GM21423 (cell line): Measurements from ENCODE around the gene MROH2A.

Experiments
- ATAC-seq: cut with Tn5 transposase; IDR thresholded peaks from one replicate; pipeline ENCODE4 v1.9.1; 2021; ENCODE audit warnings: mild to moderate bottlenecking, moderate library complexity; ENCODE audit not compliant: unreplicated experiment

MROH2A gene

DNA sequence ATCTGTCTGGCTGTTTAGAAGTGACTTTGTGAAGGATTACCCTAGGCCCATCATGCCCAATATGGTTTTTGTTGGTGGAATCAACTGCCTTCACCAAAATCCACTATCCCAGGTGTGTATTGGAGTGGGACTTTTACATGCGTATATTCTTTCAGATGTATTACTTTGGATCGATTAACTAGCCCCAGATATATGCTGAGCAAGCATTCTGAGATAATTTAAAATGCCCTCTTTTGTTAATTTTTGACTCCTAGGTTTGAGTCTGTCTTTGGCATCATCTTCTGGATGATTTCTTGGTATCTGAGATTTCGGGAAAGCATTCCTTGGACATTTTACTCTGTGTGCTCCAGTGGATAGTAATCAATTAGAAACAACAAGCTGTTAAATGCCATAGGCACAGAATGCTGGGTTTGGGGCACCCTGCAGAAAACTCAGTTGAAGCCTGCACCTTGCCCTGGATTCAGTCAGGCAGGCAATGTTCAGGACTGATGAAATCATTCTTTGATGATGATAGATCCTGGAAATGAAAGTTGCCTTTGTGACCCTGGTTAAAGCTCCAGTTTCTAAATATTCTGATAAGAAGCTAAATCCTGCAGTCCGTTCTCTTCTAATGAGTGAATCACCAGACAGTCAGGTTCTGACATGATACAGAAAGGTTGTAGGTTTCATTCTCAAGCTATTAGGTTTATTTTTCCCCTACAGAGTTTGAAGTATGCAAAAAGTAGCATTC, 16.9 kb upstream of the MROH2A start:
- no peak for ATAC-seq

GRCh38 chr2:233764264-233764663, 13.9 kb upstream of the MROH2A start:
- no peak for ATAC-seq

GRCh38 chr2:233764761-233765160, 13.4 kb upstream of the MROH2A start:
- no peak for ATAC-seq

- no peak for ATAC-seq
These were observed 11.7 kb upstream of the MROH2A start for GRCh38 chr2:233766416-233766815.

- no peak for ATAC-seq
These were observed 10.1 kb upstream of the MROH2A start for GRCh38 chr2:233768076-233768475.

- ATAC-seq: no peak
These were observed 8.9 kb upstream of the MROH2A start for GRCh38 chr2:233769260-233769659.

GRCh38 chr2:233772153-233772552, 6.0 kb upstream of the MROH2A start:
- ATAC-seq: no peak

DNA sequence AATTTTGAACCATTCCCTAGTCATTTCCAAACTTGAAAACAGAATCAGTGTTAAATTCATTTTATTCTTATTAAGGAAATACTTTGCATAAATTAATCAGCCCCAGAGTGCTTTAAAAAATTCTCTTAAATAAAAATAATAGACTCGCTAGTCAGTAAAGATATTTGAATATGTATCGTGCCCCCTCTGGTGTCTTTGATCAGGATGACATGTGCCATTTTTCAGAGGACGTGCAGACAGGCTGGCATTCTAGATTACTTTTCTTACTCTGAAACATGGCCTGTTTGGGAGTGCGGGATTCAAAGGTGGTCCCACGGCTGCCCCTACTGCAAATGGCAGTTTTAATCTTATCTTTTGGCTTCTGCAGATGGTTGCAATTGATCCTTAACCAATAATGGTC, 5.5 kb upstream of the MROH2A start:
- no peak for ATAC-seq

- ATAC-seq: no peak
These were observed 4.3 kb upstream of the MROH2A start for GRCh38 chr2:233773854-233774253.

GRCh38 chr2:233775414-233775813, 2.7 kb upstream of the MROH2A start:
- ATAC-seq: no peak

- ATAC-seq: no peak
These were observed 1.6 kb downstream of the MROH2A start for GRCh38 chr2:233779722-233780121.

GRCh38 chr2:233780771-233781170, 2.6 kb downstream of the MROH2A start:
- ATAC-seq: no peak

DNA sequence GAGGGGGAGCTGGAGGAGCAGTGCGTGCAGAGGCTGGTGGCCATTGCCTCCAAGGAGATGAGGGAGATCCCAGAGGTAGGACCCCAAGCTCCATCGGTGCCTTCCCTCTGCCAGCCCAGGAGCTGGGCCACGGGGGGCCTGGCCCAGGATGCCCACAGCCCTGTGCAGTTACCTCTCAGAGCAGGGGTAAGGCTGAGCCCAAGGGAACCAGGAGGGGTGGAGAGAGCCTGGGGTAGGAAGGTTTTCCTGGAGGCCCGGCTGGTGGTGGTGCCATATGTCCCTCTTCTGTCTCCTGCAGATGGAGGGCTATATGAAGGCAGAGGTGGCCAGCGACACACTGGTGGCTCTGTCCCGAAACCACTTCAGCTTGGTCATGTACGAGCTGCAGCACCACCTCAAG, 11.4 kb downstream of the MROH2A start:
- ATAC-seq: no peak

DNA sequence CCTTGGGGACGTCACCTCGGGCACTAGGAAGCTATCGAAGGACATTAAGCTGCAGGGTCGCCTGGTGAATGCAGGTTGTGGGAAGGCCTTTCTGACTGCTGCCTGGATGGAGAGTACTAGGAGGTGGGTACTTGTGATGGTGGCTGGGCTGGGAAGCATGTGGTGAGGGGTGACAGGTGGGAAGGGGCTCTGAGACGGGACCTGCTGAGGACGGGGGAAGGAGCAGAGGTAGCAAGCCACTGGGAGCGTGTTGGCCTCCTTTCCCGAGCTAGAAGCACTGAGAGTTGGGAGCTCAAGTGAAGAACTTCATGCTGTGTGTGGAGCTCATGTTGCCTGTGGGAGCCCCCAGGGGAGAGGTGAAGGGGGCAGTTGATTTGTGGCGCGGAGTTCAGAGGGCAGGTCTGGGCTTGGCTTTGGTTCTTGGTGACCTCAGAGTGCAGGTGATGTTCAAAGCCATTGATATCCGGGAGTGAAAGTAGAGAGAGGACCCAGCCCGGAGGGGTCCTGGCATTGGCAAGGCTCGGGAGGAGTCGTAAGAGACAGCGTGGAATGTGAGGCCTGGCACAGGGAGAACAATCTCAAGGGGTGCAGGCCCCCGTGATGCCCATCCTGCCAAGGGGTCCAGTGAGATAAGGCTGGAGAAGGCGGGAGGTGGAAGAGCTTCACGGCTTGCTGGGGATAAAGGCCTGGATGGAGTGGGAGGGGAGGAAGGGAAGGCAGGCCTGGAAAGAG, 13.2 kb downstream of the MROH2A start:
- no peak for ATAC-seq

- no peak for ATAC-seq
These were observed 13.8 kb downstream of the MROH2A start for GRCh38 chr2:233791883-233792329.

DNA sequence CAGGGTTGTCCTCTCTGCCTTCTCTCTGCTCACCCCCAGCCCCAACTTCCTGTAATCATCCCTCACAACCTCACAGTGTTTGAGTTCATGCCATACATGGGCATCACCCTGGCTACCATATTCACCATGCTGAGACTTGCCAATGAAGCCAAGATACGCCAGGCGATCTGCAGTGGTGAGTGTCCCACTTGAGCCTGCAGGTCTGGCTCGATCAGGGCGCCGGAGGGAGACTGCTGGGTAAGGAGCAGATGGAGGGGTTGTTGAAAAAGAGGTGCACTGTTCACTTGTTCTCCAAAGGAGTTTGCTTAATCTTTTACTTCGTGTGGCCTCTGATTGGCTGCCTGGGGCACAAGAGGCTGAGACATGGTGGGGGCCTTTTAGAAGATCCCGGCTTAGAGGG, 14.6 kb downstream of the MROH2A start:
- no peak for ATAC-seq

DNA sequence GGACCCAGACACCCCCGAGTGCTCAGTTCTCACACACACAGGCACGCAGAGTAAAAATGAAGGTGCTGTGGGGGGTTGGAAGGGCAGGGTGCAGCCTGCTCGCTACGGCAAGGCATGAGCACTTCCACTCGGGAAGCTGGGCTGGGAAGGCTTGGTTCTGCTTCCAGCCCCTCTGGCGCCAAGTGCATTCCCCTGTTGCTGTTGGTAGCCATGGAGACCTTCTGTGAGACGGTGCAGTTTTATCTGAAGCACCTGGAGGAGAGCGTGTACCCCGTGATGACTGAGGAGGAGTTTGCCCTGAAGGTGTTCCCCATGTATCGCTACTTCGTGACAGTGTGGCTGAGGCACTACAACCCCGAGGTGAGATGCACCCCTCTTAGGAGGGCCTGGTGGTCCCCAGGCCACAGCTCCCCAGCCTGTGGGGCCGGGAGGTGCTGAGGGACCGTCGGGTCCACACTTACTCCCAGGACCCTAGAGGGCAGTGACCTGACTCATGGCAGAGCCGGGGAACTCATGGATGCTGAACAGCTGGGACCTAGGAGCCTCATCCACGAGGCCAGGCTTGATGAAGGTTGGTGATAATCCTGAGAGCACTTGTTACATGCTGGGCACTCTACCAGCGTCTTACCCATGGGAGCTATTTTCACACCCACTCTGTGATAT, 15.5 kb downstream of the MROH2A start:
- no peak for ATAC-seq

DNA sequence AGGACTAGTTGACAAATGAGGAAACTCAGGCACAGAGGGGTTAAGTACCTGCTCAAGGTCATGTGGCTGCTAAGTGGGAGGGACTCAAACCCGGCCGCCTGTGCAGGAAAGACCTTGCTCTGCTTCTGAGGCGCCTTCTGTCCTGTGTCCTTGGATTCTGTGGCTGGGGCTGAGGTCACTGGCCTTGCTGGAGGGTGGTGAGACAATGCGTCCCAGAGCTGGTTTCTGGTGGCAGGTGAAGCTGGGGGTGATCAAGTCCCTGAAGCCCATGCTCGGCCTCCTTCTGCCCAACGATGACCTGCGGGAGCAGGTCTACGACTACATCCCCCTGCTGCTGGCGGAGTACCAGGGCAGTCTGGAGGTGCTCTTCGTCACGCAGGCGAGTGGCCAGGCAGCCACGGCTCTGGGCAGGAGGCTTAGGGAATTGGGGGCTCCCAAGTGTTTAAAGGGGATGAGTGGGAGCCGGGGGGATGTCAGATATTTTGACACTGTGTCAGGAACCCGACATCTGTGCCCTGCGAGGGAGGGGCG, 16.1 kb downstream of the MROH2A start:
- ATAC-seq: no peak

- ATAC-seq: no peak
These were observed 17.6 kb downstream of the MROH2A start for GRCh38 chr2:233795735-233796171.

DNA sequence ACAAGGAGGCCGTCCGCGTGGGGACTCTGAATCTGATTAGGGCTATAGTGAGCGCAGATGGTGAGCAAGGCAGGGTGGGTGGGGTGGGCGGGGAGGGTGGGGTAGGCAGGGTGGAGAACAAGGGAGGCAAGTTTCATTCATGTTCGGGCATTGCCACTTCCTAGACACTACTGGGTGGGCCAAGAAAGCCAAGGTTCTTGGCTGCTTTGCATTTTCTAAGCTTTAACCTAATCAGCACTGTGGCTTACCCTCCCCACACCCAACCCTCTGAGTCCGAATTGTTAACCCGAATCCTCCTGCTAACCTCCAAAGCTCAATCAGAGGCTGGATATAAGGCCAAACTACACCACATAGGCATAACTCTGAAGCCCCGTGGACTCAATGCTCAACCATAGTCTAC, 18.1 kb downstream of the MROH2A start:
- ATAC-seq: no peak

- no peak for ATAC-seq
These were observed 20.4 kb downstream of the MROH2A start for GRCh38 chr2:233798335-233799086.
